GM12875 (cell line): ENCODE results near the gene YEATS4.

Source experiments
- H3K4me3 ChIP-seq: one replicate; pipeline ENCODE4 v1.5.1; 2011; ENCODE audit warnings: low read depth, low read length, control low read depth
- CTCF ChIP-seq: IDR thresholded peaks from 2 replicates; pipeline ENCODE4 v1.5.1; 2011; ENCODE audit warnings: low read depth, mild to moderate bottlenecking, control low read depth, inconsistent platforms, low read length, moderate library complexity, borderline replicate concordance; ENCODE audit not compliant: insufficient read depth

Gene YEATS4

GRCh38 chr12:69406217-69406616 is 46.7 kb downstream of the YEATS4 start:
- no peak for TF ChIP-seq CTCF
- H3K4me3 ChIP-seq = no peak overlapping the region

GRCh38 chr12:69410571-69410970 is 51.0 kb downstream of the YEATS4 start:
- no peak overlapping the region for H3K4me3 ChIP-seq
- TF ChIP-seq CTCF = no peak

GRCh38 chr12:69412655-69413054 is 53.1 kb downstream of the YEATS4 start:
- no peak for TF ChIP-seq CTCF
- no peak overlapping the region for H3K4me3 ChIP-seq

GRCh38 chr12:69415471-69416275 is 56.1 kb downstream of the YEATS4 start:
- H3K4me3 ChIP-seq = no peak overlapping the region
- peak; percentile 57; the same call in 1 of the 2 replicates for TF ChIP-seq CTCF

- H3K4me3 ChIP-seq = no peak overlapping the region
- no peak for TF ChIP-seq CTCF
Observed at GRCh38 chr12:69417231-69417630, 57.7 kb downstream of the YEATS4 start.

GRCh38 chr12:69417741-69418167 is 58.2 kb downstream of the YEATS4 start:
- no peak for TF ChIP-seq CTCF
- H3K4me3 ChIP-seq = no peak overlapping the region

GRCh38 chr12:69419701-69420100 is 60.2 kb downstream of the YEATS4 start:
- H3K4me3 ChIP-seq = no peak overlapping the region
- TF ChIP-seq CTCF = no peak
